C4-2B (cell line): Measurements from ENCODE around the gene TOR1B.

Source experiments
- ZFX ChIP-seq: fragments of 450-650 bp; IDR thresholded peaks from 2 replicates; pipeline ENCODE4 v1.6.1; 2017
- TF ChIP-seq, protein P1 (sequence below): fragments of 450-650 bp; conservative IDR thresholded peaks from 2 replicates; pipeline ENCODE4 v1.5.1; 2017; ENCODE audit warnings: mild to moderate bottlenecking

- TF ChIP-seq, protein P1, sequence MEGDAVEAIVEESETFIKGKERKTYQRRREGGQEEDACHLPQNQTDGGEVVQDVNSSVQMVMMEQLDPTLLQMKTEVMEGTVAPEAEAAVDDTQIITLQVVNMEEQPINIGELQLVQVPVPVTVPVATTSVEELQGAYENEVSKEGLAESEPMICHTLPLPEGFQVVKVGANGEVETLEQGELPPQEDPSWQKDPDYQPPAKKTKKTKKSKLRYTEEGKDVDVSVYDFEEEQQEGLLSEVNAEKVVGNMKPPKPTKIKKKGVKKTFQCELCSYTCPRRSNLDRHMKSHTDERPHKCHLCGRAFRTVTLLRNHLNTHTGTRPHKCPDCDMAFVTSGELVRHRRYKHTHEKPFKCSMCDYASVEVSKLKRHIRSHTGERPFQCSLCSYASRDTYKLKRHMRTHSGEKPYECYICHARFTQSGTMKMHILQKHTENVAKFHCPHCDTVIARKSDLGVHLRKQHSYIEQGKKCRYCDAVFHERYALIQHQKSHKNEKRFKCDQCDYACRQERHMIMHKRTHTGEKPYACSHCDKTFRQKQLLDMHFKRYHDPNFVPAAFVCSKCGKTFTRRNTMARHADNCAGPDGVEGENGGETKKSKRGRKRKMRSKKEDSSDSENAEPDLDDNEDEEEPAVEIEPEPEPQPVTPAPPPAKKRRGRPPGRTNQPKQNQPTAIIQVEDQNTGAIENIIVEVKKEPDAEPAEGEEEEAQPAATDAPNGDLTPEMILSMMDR, result no peak
- TF ChIP-seq ZFX, result no peak
These were observed 7.1 kb downstream of the TOR1B start for GRCh38 chr9:129810116-129810515.
